Measurements from ENCODE around the gene UBAP2L.
"Not testable (repeated sequence)": the region's sequence is repeated elsewhere in the genome, so short reads cannot be mapped to it uniquely, and the experiment has no call there.

The UBAP2L gene

DNA sequence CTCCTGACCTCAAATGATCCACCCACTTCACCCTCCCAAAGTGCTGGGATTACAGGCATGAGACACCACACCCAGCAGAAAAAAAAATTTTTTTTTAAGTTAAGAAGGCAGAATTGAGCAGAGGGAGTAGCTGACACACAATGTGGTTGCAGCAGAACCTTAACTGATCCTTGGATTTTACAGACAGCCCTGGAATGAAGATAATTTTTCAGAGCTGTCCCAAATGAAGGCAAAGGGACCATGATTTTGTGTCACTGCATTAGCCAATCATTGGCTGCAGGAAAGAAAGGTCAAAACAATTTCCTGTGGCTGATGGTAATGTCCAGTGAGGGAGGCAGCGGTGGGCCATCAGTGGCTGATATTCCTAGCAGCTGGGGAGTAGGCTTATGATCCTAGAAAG, 80.8 kb downstream of the UBAP2L start:
- DNase-seq (ENCODE audit: extremely low read depth in 1 of 2, low read depth in 1 of 2), result no peak

DNA sequence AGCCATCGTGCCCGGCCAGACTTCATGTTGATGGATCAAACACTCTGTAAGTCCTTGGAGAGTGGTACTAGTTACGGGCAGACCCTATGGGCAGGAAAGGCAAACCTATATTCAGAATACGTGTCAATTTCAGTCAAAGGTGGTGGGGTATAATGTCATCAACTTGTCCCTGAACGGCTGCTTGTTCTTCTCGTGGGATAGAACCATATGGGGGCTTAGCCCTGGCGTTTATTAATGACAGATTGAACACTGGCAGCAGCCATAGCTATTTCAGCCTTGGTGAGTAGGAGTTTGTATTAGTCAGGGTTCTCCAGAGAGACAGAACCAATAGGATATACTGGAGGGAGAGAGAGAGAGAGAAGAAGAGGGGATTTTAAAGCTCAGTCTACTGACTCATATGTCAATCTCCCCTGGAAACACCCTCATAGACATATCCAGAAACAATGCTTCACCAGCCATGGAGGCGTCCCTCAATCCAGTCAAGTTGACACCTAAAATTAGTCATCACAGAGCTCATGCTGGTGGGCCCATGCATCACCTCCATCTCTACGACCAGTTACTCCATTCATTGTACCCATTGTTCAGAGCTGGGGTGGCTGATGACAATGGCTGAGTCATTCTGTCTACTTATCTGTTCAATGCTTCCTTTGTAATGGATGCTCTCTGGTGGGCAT, 84.0 kb downstream of the UBAP2L start:
- DNase-seq (ENCODE audit: extremely low read depth in 1 of 2, low read depth in 1 of 2), result no peak

DNA sequence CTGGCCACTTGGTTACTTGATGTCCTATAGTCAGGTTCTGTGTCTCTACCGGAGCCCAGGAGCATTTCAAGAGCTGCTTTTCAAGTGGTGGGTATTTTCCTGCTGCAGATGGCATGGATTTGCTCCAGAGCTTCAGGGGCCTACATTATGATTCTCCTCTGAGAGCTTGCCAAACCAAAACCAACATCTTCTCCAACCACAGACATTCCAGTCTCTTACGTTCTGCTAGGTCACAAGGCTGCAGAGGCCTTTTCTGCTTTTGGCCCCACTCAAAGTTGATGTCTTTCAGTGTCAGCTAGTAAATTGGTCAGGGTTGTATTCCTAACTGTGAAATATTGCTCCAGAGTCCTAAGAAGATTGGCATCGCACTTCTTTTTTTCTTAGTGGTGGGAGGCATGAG, 85.4 kb downstream of the UBAP2L start:
- DNase-seq (ENCODE audit: extremely low read depth in 1 of 2, low read depth in 1 of 2), result no peak

DNA sequence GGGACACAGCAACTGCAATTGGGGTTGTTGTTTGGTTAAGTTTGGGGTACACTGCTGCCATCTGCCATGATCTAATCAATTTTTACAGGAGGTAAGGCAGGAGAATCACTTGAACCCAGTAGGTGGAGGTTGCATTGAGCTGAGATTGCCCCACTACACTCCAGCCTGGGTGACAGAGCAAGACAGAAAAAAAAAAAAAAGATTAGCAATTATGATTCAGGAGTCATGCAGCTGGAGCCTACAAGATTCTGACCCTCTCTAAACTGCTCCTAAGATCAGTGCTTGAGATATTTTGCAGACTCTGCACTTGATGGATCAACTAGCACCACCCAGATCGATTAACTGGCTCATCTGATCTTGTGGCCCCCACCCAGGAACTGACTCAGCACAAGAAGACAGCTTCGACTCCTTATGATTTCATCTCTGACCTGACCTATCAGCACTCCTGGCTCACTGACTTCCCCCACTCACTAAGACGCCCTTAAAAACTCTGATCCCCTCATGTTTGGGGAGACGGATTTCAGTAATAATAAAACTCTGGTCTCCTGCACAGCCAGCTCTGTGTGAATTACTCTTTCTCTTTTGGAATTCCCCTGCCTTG, 87.0 kb downstream of the UBAP2L start:
- not testable (repeated sequence) for DNase-seq (ENCODE audit: extremely low read depth in 1 of 2, low read depth in 1 of 2)

DNA sequence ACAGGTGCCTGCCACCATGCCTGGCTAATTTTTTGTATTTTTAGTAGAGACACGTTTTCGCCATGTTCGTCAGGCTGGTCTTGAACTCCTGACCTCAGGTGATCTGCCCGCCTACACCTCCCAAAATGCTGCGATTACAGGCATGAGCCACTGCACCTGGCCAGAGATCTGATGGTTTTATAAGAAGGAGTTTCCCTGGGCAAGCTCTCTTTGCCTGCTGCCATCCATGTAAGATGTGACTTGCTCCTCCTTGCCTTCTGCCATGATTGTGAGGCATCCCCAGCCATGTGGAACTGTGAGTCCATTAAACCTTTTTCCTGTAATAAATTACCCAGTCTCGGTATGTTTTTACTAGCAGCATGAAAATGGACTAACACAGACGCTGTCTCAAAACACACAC, 88.4 kb downstream of the UBAP2L start:
- DNase-seq (ENCODE audit: extremely low read depth in 1 of 2, low read depth in 1 of 2), result not testable (repeated sequence)

DNA sequence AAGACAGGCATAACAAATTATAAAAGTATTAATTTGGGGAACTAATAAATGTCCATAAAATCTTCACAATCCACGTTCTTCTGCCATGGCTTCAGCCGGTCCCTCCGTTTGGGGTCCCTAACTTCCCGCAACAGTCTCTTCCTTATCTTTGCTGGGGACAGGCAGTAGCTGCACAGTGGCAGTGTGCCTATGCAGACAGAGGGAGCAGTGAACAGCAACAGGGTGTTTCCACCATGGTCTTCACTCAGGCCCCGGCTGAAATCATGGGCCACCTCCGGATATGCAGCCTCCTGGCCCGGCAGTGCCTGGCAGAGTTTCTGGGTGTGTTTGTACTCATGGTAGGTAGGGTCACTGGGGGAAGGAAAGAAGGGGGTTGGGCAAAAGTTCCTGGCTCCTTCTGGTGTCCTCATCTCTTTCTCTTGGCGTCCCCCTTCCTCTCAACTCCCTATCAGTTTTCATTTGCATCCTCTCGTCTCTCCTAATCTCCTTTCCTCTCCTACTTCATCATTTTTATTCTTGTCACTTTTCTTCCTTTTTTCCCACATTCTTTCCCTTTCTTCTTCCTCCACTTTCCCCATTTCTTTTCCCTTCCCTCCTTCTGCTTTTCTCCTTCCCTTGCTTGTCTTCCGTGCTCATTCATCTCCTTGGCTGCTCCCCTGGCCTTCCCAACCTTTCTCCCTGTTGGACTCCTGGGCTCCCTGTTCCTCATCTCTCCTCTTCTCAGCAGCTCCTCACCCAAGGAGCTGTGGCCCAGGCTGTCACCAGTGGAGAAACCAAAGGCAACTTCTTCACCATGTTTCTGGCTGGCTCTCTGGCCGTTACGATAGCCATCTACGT, 91.7 kb downstream of the UBAP2L start:
- not testable (repeated sequence) for DNase-seq (ENCODE audit: extremely low read depth in 1 of 2, low read depth in 1 of 2)

DNA sequence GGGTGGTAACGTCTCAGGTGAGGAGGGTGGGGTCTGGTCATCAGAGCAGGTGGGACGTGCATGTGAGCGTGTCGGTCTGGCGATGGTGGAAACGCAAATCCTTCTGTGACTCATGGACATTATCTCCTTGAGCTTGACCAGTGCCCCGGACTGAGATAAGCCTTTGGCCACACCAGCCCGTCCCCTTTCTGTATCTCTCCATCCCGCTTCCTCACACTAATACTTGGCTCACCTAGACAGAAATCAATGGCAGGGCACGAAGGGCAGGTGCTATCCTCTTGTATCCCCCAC, 92.3 kb downstream of the UBAP2L start:
- DNase-seq (ENCODE audit: extremely low read depth in 1 of 2, low read depth in 1 of 2), result no peak

DNA sequence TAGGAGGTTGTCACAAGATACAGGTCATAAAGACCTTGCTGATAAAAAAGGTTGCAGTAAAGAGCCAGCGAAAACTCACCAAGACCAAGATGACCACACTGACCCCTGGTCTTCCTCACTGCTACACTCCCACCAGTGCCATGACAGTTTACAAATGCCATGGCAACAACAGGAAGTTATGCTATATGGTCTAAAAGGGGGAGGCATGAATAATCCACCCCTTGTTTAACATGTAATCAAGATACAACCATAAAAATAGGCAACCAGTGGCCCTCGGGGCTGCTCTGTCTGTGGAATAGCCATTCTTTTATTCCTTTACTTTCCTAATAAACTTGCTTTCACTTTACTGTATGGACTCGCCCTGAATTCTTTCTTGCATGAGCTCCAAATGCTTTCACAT, 93.5 kb downstream of the UBAP2L start:
- DNase-seq (ENCODE audit: extremely low read depth in 1 of 2, low read depth in 1 of 2), result not testable (repeated sequence)

DNA sequence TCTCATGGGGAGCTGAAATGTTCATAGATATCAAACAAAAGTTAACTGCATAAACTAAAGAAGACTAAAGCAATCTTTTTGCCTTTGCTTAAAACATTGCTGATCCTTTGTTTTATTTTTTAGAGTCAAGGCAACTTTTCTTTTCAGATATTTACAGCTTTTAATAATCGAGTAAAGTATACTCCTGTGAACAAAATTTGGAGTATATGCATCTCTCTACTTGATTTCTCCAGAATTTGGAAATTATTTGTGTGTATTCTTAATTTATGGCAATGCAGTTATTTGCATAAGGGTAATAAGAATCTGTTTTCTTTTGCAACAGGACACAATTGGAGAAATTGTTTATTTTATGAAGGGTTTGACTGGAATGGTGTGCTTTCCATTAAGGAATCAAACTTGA, 95.9 kb downstream of the UBAP2L start:
- no peak for DNase-seq (ENCODE audit: extremely low read depth in 1 of 2, low read depth in 1 of 2)

DNA sequence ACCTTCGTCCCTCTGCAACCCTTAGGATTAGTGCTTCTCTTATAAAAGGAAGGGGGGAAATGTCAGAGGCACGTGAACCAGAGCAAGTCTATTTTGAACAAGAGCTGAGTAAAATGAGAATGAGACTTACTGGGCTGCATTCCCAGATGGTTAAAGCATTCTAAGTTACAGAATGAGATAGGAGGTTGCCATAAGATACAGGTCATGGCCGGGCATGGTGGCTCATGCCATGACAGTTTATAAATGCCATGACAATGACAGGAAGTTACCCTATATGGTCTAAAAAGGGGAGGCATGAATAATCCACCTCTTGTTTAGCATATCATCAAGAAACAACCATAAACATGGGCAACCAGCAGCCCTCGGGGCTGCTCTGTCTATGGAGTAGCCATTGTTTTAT, 97.6 kb downstream of the UBAP2L start:
- DNase-seq (ENCODE audit: extremely low read depth in 1 of 2, low read depth in 1 of 2), result no peak
